Measurements from ENCODE around the gene ATP6AP2. TPM values are rescaled to one million over a fixed set of nuclear protein-coding genes. Genes with fewer than 3 reads are reported as not detected.

ATP6AP2 gene
- total and polyA plus RNA-seq, 9 of the 15 experiments (the other 6 are each of a cell fraction or from before 2014, with no cell fraction given): 23.3 to 131 (median 41.9) TPM

DNA sequence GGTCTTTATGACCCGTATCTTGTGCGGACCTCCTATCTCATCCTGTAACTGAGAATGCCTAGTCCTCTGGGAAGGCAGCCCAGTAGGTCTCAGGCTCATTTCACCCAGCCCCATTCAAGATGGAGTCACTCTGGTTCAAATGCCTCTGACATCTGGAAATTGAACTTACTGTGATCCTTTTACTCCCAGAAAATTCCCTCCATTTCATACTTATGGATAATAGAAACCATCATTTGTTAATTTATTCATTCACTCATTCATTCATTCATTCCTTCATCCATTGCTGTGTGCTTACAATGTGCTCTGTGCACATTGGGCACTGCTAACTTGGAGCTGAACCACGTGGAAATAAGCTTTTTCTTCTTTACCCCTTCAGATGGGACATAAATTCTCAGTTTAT lies 9.2 kb upstream of the ATP6AP2 start (continued):
- TF ChIP-seq, protein P1, sequence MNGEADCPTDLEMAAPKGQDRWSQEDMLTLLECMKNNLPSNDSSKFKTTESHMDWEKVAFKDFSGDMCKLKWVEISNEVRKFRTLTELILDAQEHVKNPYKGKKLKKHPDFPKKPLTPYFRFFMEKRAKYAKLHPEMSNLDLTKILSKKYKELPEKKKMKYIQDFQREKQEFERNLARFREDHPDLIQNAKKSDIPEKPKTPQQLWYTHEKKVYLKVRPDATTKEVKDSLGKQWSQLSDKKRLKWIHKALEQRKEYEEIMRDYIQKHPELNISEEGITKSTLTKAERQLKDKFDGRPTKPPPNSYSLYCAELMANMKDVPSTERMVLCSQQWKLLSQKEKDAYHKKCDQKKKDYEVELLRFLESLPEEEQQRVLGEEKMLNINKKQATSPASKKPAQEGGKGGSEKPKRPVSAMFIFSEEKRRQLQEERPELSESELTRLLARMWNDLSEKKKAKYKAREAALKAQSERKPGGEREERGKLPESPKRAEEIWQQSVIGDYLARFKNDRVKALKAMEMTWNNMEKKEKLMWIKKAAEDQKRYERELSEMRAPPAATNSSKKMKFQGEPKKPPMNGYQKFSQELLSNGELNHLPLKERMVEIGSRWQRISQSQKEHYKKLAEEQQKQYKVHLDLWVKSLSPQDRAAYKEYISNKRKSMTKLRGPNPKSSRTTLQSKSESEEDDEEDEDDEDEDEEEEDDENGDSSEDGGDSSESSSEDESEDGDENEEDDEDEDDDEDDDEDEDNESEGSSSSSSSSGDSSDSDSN (IDR thresholded peaks at IDR 0.05; ENCODE audit: borderline replicate concordance in 1 of 2, low read depth in 2 of 2, low read length in 2 of 2): no peak
- TF ChIP-seq, protein P2, sequence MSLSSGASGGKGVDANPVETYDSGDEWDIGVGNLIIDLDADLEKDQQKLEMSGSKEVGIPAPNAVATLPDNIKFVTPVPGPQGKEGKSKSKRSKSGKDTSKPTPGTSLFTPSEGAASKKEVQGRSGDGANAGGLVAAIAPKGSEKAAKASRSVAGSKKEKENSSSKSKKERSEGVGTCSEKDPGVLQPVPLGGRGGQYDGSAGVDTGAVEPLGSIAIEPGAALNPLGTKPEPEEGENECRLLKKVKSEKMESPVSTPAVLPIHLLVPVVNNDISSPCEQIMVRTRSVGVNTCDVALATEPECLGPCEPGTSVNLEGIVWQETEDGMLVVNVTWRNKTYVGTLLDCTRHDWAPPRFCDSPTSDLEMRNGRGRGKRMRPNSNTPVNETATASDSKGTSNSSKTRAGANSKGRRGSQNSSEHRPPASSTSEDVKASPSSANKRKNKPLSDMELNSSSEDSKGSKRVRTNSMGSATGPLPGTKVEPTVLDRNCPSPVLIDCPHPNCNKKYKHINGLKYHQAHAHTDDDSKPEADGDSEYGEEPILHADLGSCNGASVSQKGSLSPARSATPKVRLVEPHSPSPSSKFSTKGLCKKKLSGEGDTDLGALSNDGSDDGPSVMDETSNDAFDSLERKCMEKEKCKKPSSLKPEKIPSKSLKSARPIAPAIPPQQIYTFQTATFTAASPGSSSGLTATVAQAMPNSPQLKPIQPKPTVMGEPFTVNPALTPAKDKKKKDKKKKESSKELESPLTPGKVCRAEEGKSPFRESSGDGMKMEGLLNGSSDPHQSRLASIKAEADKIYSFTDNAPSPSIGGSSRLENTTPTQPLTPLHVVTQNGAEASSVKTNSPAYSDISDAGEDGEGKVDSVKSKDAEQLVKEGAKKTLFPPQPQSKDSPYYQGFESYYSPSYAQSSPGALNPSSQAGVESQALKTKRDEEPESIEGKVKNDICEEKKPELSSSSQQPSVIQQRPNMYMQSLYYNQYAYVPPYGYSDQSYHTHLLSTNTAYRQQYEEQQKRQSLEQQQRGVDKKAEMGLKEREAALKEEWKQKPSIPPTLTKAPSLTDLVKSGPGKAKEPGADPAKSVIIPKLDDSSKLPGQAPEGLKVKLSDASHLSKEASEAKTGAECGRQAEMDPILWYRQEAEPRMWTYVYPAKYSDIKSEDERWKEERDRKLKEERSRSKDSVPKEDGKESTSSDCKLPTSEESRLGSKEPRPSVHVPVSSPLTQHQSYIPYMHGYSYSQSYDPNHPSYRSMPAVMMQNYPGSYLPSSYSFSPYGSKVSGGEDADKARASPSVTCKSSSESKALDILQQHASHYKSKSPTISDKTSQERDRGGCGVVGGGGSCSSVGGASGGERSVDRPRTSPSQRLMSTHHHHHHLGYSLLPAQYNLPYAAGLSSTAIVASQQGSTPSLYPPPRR (CRISPR knock-in tag; IDR thresholded peaks at IDR 0.05; ENCODE audit: borderline replicate concordance): no peak
- TF ChIP-seq RBM14 (IDR thresholded peaks at IDR 0.05; ENCODE audit: borderline replicate concordance, insufficient read depth, low read depth, low read length): no peak
- TF ChIP-seq ZNF644 (tag; IDR thresholded peaks at IDR 0.05; ENCODE audit: low read depth): peak; percentile 98
- no peak for TF ChIP-seq YY1 (IDR thresholded peaks at IDR 0.05; ENCODE audit: borderline replicate concordance in 1 of 3, control insufficient read depth in 1 of 3, extremely low read depth in 1 of 3, insufficient read depth in 3 of 3, insufficient read length in 1 of 3, insufficient replicate concordance in 2 of 3, low read depth in 1 of 3, low read length in 2 of 3)
- no peak for TF ChIP-seq U2AF1 (optimal IDR thresholded peaks at IDR 0.05; ENCODE audit: low read depth, low read length)
- no peak for TF ChIP-seq ZNF232 (CRISPR knock-in tag; IDR thresholded peaks at IDR 0.05)
- TF ChIP-seq PHTF2 (CRISPR knock-in tag; IDR thresholded peaks at IDR 0.05): no peak
- TF ChIP-seq ZNF431 (CRISPR knock-in tag; IDR thresholded peaks at IDR 0.05): no peak
- TF ChIP-seq, protein P3, sequence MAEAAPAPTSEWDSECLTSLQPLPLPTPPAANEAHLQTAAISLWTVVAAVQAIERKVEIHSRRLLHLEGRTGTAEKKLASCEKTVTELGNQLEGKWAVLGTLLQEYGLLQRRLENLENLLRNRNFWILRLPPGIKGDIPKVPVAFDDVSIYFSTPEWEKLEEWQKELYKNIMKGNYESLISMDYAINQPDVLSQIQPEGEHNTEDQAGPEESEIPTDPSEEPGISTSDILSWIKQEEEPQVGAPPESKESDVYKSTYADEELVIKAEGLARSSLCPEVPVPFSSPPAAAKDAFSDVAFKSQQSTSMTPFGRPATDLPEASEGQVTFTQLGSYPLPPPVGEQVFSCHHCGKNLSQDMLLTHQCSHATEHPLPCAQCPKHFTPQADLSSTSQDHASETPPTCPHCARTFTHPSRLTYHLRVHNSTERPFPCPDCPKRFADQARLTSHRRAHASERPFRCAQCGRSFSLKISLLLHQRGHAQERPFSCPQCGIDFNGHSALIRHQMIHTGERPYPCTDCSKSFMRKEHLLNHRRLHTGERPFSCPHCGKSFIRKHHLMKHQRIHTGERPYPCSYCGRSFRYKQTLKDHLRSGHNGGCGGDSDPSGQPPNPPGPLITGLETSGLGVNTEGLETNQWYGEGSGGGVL (CRISPR knock-in tag; IDR thresholded peaks at IDR 0.05): peak; percentile 75
- no peak for TF ChIP-seq SMARCE1 (IDR thresholded peaks at IDR 0.05)
- TF ChIP-seq HIVEP1 (CRISPR knock-in tag; IDR thresholded peaks at IDR 0.05): peak; percentile 91
- TF ChIP-seq FOXA1 (IDR thresholded peaks at IDR 0.05; ENCODE audit: borderline replicate concordance): no peak
- TF ChIP-seq CC2D1A (IDR thresholded peaks at IDR 0.05): no peak
- TF ChIP-seq MECOM (CRISPR knock-in tag; IDR thresholded peaks at IDR 0.05): peak; percentile 95
- TF ChIP-seq SNRNP70 (optimal IDR thresholded peaks at IDR 0.05; ENCODE audit: low read depth, low read length): no peak
- TF ChIP-seq ZC3H8 (IDR thresholded peaks at IDR 0.05): no peak
- TF ChIP-seq SMARCC2 (IDR thresholded peaks at IDR 0.05; ENCODE audit: low read depth): no peak
- peak; percentile 88 for TF ChIP-seq ILK (tag; IDR thresholded peaks at IDR 0.05; ENCODE audit: borderline replicate concordance, low read depth)
- TF ChIP-seq CBFA2T2 (conservative IDR thresholded peaks at IDR 0.05): no peak
